PFSK-1 (cell line): ENCODE results near the gene NDRG4.

ENCODE experiments used
- POLR2AphosphoS5 ChIP-seq: IDR thresholded peaks from 2 replicates; pipeline ENCODE4 v1.6.1; 2012; ENCODE audit warnings: low read depth, mild to moderate bottlenecking, control low read depth, low read length, moderate library complexity
- TAF1 ChIP-seq: IDR thresholded peaks from 2 replicates; pipeline ENCODE4 v1.6.1; 2012; ENCODE audit warnings: low read length, control low read depth, borderline replicate concordance; ENCODE audit not compliant: insufficient read depth
- TF ChIP-seq, protein P1 (sequence below), 2 experiments: IDR thresholded peaks; 2 replicates each; pipeline versions ENCODE4 v1.6.1 to v1.8.0; 2011 to 2012; ENCODE audit warnings: low read depth in 2 of 2, low read length in 2 of 2, control low read depth in 1 of 2, inconsistent platforms in 1 of 2, mild to moderate bottlenecking in 1 of 2, moderate library complexity in 1 of 2; ENCODE audit not compliant: insufficient read depth in 1 of 2

GRCh38 chr16:58450590-58450989 lies 49.4 kb upstream of the NDRG4 start:
- TF ChIP-seq TAF1 (no peak), POLR2AphosphoS5 (no peak)
- TF ChIP-seq, protein P1, sequence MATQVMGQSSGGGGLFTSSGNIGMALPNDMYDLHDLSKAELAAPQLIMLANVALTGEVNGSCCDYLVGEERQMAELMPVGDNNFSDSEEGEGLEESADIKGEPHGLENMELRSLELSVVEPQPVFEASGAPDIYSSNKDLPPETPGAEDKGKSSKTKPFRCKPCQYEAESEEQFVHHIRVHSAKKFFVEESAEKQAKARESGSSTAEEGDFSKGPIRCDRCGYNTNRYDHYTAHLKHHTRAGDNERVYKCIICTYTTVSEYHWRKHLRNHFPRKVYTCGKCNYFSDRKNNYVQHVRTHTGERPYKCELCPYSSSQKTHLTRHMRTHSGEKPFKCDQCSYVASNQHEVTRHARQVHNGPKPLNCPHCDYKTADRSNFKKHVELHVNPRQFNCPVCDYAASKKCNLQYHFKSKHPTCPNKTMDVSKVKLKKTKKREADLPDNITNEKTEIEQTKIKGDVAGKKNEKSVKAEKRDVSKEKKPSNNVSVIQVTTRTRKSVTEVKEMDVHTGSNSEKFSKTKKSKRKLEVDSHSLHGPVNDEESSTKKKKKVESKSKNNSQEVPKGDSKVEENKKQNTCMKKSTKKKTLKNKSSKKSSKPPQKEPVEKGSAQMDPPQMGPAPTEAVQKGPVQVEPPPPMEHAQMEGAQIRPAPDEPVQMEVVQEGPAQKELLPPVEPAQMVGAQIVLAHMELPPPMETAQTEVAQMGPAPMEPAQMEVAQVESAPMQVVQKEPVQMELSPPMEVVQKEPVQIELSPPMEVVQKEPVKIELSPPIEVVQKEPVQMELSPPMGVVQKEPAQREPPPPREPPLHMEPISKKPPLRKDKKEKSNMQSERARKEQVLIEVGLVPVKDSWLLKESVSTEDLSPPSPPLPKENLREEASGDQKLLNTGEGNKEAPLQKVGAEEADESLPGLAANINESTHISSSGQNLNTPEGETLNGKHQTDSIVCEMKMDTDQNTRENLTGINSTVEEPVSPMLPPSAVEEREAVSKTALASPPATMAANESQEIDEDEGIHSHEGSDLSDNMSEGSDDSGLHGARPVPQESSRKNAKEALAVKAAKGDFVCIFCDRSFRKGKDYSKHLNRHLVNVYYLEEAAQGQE (IDR thresholded peaks at IDR 0.05; ENCODE audit: insufficient read depth in 1 of 2, low read depth in 2 of 2, low read length in 2 of 2) = no peak
